ENCODE data around the gene DYRK1B. TPM values are rescaled to one million over a fixed set of nuclear protein-coding genes. Genes with fewer than 3 reads are reported as not detected.

DYRK1B gene
- total RNA-seq, 1 experiment from 2014 or later: 2.4 TPM

- no peaks in the 10 kb centered on the region for H3K27me3 ChIP-seq (ENCODE audit: low read length)
- H3F3A ChIP-seq (ENCODE audit: low read length, unreplicated experiment): no peaks in the 10 kb centered on the region
- 0 out of 2 replicates have a peak, but pooled peaks cover 3% of the 10 kb centered on the region for H3K79me2 ChIP-seq (ENCODE audit: low read length)
- ChIA-PET CTCF (no interaction called here), POLR2A (ENCODE audit: unreplicated experiment) (no interaction called here)
- H3K9me2 ChIP-seq (replicated peaks; ENCODE audit: low read length): no peaks in the 10 kb centered on the region
- TF ChIP-seq EZH2 (IDR thresholded peaks at IDR 0.05; ENCODE audit: low read length, unreplicated experiment) (no peak), EZH2phosphoT487 (IDR thresholded peaks at IDR 0.05; ENCODE audit: borderline replicate concordance, low read length) (no peak)
- TF ChIP-seq, protein P1, sequence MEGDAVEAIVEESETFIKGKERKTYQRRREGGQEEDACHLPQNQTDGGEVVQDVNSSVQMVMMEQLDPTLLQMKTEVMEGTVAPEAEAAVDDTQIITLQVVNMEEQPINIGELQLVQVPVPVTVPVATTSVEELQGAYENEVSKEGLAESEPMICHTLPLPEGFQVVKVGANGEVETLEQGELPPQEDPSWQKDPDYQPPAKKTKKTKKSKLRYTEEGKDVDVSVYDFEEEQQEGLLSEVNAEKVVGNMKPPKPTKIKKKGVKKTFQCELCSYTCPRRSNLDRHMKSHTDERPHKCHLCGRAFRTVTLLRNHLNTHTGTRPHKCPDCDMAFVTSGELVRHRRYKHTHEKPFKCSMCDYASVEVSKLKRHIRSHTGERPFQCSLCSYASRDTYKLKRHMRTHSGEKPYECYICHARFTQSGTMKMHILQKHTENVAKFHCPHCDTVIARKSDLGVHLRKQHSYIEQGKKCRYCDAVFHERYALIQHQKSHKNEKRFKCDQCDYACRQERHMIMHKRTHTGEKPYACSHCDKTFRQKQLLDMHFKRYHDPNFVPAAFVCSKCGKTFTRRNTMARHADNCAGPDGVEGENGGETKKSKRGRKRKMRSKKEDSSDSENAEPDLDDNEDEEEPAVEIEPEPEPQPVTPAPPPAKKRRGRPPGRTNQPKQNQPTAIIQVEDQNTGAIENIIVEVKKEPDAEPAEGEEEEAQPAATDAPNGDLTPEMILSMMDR (conservative IDR thresholded peaks at IDR 0.05; ENCODE audit: low read depth, low read length): no peak
- no peaks in the 10 kb centered on the region for H3K4me1 ChIP-seq (ENCODE audit: insufficient read depth, low read length)
- intact Hi-C loops (cut with micrococcal nuclease): no loop called here
- BruUV-seq (replicated peaks): no TSS peak
- no peak overlapping the region for H2AFZ ChIP-seq (ENCODE audit: low read length)
- H4K20me1 ChIP-seq (ENCODE audit: low read length): no peaks in the 10 kb centered on the region
- no peak for ATAC-seq
- no peak overlapping the region for H3K4me3 ChIP-seq (ENCODE audit: low read length)
- no peak overlapping the region for H3K4me2 ChIP-seq (ENCODE audit: low read length)
- H3K36me3 ChIP-seq (ENCODE audit: low read depth, low read length): no peaks in the 10 kb centered on the region
- H3K27ac ChIP-seq (ENCODE audit: low read length): no peak overlapping the region
- DNase-seq: no peak
- no peaks in the 10 kb centered on the region for H3K9me3 ChIP-seq (ENCODE audit: low read length)
- H3K9ac ChIP-seq (ENCODE audit: low read length): no peak overlapping the region
Measured at GRCh38 chr19:39828015-39828653, 5.8 kb downstream of the DYRK1B start.

DNA sequence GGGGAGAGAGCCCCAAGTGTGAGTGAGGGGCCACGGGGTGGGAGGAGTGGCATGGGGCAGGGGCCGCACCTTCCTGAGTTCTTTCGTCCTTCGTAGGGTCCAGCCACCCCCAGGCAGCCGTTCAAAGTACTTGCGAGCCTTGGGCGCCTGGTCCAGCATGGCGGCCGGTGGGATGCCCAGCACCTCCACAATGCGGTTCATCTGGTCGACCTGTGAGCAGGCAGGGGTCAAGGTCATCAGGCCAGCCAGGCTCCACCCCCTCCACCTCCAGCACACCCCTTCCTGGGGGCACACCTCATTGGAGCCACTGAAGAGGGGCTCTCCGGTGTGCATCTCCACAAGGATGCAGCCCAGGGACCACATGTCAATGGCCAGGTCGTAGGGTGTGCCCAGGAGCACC is 6.7 kb downstream of the DYRK1B start:
- Histone ChIP-seq H4K20me1 (ENCODE audit: low read length) (no peaks in the 10 kb centered on the region), H3K9me3 (ENCODE audit: low read length) (no peaks in the 10 kb centered on the region), H3K9ac (ENCODE audit: low read length) (no peak overlapping the region), H3K36me3 (ENCODE audit: low read depth, low read length) (no peaks in the 10 kb centered on the region), H2AFZ (ENCODE audit: low read length) (no peak overlapping the region), H3K4me2 (ENCODE audit: low read length) (no peak overlapping the region), H3K4me1 (ENCODE audit: insufficient read depth, low read length) (no peaks in the 10 kb centered on the region), H3K4me3 (ENCODE audit: low read length) (no peak overlapping the region), H3K27ac (ENCODE audit: low read length) (no peak overlapping the region), H3K27me3 (ENCODE audit: low read length) (no peaks in the 10 kb centered on the region), H3K9me2 (replicated peaks; ENCODE audit: low read length) (no peaks in the 10 kb centered on the region), H3K79me2 (ENCODE audit: low read length) (0 out of 2 replicates have a peak, but pooled peaks cover 3% of the 10 kb centered on the region), H3F3A (ENCODE audit: low read length, unreplicated experiment) (no peaks in the 10 kb centered on the region)
- POLR2A ChIA-PET (ENCODE audit: unreplicated experiment): no interaction called here
- BruUV-seq (replicated peaks): no TSS peak
- DNase-seq (no peak), ATAC-seq (no peak)
- CTCF ChIA-PET: no interaction called here
- intact Hi-C loops (cut with micrococcal nuclease): no loop called here
- TF ChIP-seq, protein P1 (conservative IDR thresholded peaks at IDR 0.05; ENCODE audit: low read depth, low read length): no peak
- TF ChIP-seq EZH2 (IDR thresholded peaks at IDR 0.05; ENCODE audit: low read length, unreplicated experiment): no peak
- TF ChIP-seq EZH2phosphoT487 (IDR thresholded peaks at IDR 0.05; ENCODE audit: borderline replicate concordance, low read length): no peak

DNA sequence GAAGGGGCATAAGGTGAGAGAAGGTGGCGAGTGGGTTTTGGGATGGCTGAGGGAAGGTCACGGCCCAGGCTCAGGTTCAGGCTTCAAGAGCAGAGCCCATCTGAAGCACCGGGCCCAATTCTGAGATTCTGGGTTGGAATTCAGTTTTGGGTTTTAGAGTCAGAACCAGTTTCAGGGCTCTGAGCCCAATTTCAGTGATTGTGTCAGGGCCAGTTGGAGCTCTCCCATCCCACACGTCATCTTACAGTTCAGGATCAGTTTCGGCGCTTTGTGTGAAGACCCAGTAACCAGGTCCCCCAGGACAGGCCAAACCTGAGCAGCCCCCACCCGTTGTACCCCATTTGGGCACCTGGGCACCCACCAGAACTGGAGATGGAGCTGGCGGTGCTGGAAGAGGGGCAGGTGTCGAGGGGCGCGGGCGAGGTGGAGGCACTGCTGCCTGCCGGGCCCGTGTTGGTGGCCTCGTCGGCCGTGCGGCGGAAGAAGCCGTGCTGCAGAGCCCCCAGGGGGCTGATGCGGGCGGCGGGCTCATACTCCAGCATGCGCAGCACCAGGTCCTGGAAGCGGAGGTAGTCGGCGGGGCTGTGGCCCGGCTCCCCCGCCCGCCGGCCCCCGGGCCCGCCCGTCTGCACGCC is 7.5 kb downstream of the DYRK1B start:
- Histone ChIP-seq H3K79me2 (ENCODE audit: low read length) (0 out of 2 replicates have a peak, but pooled peaks cover 3% of the 10 kb centered on the region), H3K27me3 (ENCODE audit: low read length) (no peaks in the 10 kb centered on the region), H3K36me3 (ENCODE audit: low read depth, low read length) (no peaks in the 10 kb centered on the region), H4K20me1 (ENCODE audit: low read length) (no peaks in the 10 kb centered on the region), H3F3A (ENCODE audit: low read length, unreplicated experiment) (no peaks in the 10 kb centered on the region), H3K4me1 (ENCODE audit: insufficient read depth, low read length) (no peaks in the 10 kb centered on the region), H3K9me3 (ENCODE audit: low read length) (no peaks in the 10 kb centered on the region), H3K4me3 (ENCODE audit: low read length) (no peak overlapping the region), H2AFZ (ENCODE audit: low read length) (no peak overlapping the region), H3K9ac (ENCODE audit: low read length) (no peak overlapping the region), H3K9me2 (replicated peaks; ENCODE audit: low read length) (no peaks in the 10 kb centered on the region), H3K27ac (ENCODE audit: low read length) (no peak overlapping the region), H3K4me2 (ENCODE audit: low read length) (no peak overlapping the region)
- intact Hi-C loops (cut with micrococcal nuclease): no loop called here
- DNase-seq: no peak
- no peak for ATAC-seq
- no TSS peak for BruUV-seq (replicated peaks)
- ChIA-PET CTCF (no interaction called here), POLR2A (ENCODE audit: unreplicated experiment) (no interaction called here)
- TF ChIP-seq EZH2 (IDR thresholded peaks at IDR 0.05; ENCODE audit: low read length, unreplicated experiment) (no peak), EZH2phosphoT487 (IDR thresholded peaks at IDR 0.05; ENCODE audit: borderline replicate concordance, low read length) (no peak)
- TF ChIP-seq, protein P1 (conservative IDR thresholded peaks at IDR 0.05; ENCODE audit: low read depth, low read length): no peak
